Right lobe of liver (tissue), 6 donors: ENCODE measurements around the gene RERE. TPM values are rescaled to one million over a fixed set of nuclear protein-coding genes. Genes with fewer than 3 reads are reported as not detected.

Experiments used
- ATAC-seq, 4 donors: fragments of 200-7000 bp; cut with Tn5 transposase; one replicate each; pipeline ENCODE4 v1.9.1; 2020; ENCODE audit warnings: mild to moderate bottlenecking in 4 of 4, moderate library complexity in 4 of 4
- DNase-seq, 3 donors: peaks; one replicate each; pipeline ENCODE4 v3.0.0-alpha.2; 2020
- H3K27ac ChIP-seq, 3 donors: fragments of 200-600 bp; one replicate each; pipeline ENCODE4 v1.8.0; 2022
- H3K27me3 ChIP-seq, 2 donors: fragments of 200-600 bp; one replicate each; pipeline ENCODE4 v1.8.0; 2022
- H3K36me3 ChIP-seq, 4 donors: fragments of 200-600 bp; sonication (generic) in 1 of 4; one replicate each; pipeline versions ENCODE4 v1.5.1 to v1.8.0; 2017 to 2022; ENCODE audit warnings: control low read depth in 1 of 4
- H3K4me1 ChIP-seq, 4 donors: fragments of 200-600 bp; sonication (generic) in 1 of 4; one replicate each; pipeline versions ENCODE4 v1.5.1 to v1.8.0; 2017 to 2022; ENCODE audit warnings: control low read depth in 1 of 4
- H3K4me3 ChIP-seq, 3 donors: fragments of 200-600 bp; one replicate each; pipeline ENCODE4 v1.8.0; 2022
- H3K9me3 ChIP-seq, 4 donors: fragments of 200-600 bp; sonication (generic) in 1 of 4; one replicate each; pipeline versions ENCODE4 v1.5.1 to v1.8.0; 2017 to 2022; ENCODE audit warnings: control low read depth in 1 of 4
- POLR2A ChIP-seq: fragments of 450-650 bp; IDR thresholded peaks from one replicate; pipeline ENCODE4 v1.6.1; 2017; ENCODE audit warnings: antibody characterized with exemption, mild to moderate bottlenecking
- WGBS: methylation state at CpG from one replicate; pipeline ENCODE4 v1.1.6; 2018; ENCODE audit warnings: low coverage, low lambda C conversion rate; ENCODE audit not compliant: insufficient coverage; ENCODE audit errors: missing lambda C conversion rate; 5-methylcytosine and 5-hydroxymethylcytosine counted together
- intact Hi-C, 2 donors: fragments of 100-400 bp; cut with DNase I; formaldehyde crosslinking; loops; one replicate each; pipeline versions ENCODE4 v1.11.2 to v1.14.1; 2022
- total RNA-seq, 6 experiments: library from RNA; depleted of rRNA in 2 of 6; stranded (reverse); fragments of >200 nt in 2 of 6; fragmentation: NEBNext Ultra II Directional in 3 of 6; extraction: Animal tissue kit (Norgen Biotek cat#: 25700) in 3 of 6; gene quantifications; one replicate each; pipeline versions ENCODE4 v1.1.0 to v1.2.4, GENCODE V29; 2016 to 2023
- TF ChIP-seq, protein P1 (sequence below), 4 donors: fragments of 200-600 bp in 3 of 4; fragments of 450-650 bp in 1 of 4; IDR thresholded peaks; one replicate each; pipeline versions ENCODE4 v1.5.1 to v1.8.0; 2016 to 2022; ENCODE audit warnings: antibody characterized with exemption in 4 of 4, mild to moderate bottlenecking in 2 of 4
- donor health status: DM: no; HTN: yes; CAD: no.
- donor health status: DM: no; HTN: no; CAD: no.
- donor health status: DM: no; HTN: no; CAD: no.
- donor health status: DM: no; HTN: yes; CAD: no.
- donor health status: DM: no; HTN: yes; CAD: no.

The RERE gene
- total RNA-seq, 6 experiments from 2014 or later, result 17.5 to 38.4 (median 25.0) TPM

DNA sequence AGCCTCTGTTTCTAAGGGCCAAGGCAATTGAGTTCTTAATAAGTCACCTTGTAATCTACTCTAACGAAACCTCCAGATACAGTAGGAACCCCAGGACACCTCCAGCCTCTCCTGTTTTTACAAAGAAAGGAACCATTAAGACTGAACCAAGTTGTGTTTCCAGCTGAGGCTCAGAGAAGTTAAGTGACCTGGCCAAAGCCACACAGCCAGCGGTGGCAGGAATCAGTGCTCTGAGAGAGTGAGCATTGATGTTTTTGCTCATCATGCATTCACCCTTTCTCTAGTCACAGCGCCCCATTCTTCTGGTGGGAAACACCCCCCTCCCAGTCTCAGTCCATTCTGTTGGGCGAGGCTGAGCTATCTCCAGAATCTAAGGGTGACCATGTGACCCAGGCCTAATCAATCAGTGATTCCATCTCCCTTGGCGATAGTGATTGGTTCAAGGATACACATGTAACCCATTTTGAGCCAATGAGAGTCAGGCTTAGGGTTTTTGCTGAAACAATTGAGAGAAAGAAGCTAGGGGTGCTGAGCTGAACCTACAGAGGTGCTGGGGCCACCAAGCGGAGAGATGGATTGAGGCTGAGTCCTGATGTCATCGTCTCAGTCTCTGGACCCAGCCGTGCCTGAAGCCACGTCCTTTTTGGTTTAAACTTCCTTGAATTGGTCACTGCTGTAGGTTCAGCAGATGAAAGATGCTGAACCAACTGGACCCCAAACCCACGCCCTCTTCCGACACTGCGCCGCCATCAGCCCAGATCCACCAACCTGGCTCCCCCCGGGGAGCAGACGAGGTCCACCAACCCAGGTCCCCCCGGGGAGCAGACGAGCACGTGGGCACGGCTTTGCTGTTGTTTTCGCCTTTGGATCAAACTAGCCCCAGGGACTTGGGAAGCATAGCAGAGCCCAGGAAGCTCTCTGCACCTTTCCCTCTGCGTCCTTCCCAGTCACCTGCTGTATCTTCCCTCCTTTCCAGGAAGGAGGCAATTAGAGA is 28.0 kb upstream of the RERE start:
- no peaks in the 10 kb centered on the region for H3K27me3 ChIP-seq
- H3K27ac ChIP-seq, result no peak overlapping the region
- 84% methylated on average over 9 of the region's 21 CpGs for WGBS
- H3K36me3 ChIP-seq, result no peaks in the 10 kb centered on the region
- DNase-seq (no peak), ATAC-seq (no peak)
- intact Hi-C loops, result no loop called here
- no peak overlapping the region for H3K4me3 ChIP-seq
- peaks cover 0 to 12% (median 0%) of the 10 kb centered on the region in 4 donors for H3K4me1 ChIP-seq
- no peak for TF ChIP-seq POLR2A
- TF ChIP-seq, protein P1, sequence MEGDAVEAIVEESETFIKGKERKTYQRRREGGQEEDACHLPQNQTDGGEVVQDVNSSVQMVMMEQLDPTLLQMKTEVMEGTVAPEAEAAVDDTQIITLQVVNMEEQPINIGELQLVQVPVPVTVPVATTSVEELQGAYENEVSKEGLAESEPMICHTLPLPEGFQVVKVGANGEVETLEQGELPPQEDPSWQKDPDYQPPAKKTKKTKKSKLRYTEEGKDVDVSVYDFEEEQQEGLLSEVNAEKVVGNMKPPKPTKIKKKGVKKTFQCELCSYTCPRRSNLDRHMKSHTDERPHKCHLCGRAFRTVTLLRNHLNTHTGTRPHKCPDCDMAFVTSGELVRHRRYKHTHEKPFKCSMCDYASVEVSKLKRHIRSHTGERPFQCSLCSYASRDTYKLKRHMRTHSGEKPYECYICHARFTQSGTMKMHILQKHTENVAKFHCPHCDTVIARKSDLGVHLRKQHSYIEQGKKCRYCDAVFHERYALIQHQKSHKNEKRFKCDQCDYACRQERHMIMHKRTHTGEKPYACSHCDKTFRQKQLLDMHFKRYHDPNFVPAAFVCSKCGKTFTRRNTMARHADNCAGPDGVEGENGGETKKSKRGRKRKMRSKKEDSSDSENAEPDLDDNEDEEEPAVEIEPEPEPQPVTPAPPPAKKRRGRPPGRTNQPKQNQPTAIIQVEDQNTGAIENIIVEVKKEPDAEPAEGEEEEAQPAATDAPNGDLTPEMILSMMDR (IDR thresholded peaks at IDR 0.05), result no peak
- H3K9me3 ChIP-seq, result no peaks in the 10 kb centered on the region

DNA sequence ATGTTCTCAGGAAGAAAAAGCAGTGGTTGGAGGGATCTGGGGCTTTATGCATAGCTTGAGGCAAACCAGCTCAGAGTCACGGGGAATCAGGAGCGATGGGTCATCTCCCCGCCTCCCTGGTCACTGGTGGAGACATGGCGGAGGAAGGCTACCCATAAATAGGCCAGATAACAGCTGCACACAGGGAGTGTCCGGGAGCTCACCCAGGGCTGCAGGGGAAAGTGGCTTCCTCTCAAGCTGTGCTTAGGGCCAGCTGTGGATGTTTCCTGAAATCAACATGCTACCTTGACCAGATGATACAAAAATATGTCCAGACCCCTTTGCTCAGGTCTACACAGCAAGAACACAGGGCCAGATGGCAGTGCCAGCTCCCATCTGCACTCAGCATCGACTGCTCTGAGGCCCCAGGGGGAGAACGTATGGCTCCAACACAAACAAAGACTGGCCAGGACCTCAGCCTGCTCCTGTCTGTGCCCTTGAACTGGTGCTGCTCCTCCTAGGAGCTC is 27.1 kb upstream of the RERE start:
- Histone ChIP-seq H3K27ac (no peak overlapping the region), H3K9me3 (no peaks in the 10 kb centered on the region), H3K36me3 (no peaks in the 10 kb centered on the region), H3K4me1 (peaks cover 0 to 12% (median 0%) of the 10 kb centered on the region in 4 donors), H3K4me3 (no peak overlapping the region), H3K27me3 (no peaks in the 10 kb centered on the region)
- intact Hi-C loops, result no loop called here
- ATAC-seq (no peak), DNase-seq (no peak)
- TF ChIP-seq POLR2A, result no peak
- TF ChIP-seq, protein P1 (IDR thresholded peaks at IDR 0.05), result no peak
- WGBS, result no CpG with 5 or more reads among the region's 7 CpGs

DNA sequence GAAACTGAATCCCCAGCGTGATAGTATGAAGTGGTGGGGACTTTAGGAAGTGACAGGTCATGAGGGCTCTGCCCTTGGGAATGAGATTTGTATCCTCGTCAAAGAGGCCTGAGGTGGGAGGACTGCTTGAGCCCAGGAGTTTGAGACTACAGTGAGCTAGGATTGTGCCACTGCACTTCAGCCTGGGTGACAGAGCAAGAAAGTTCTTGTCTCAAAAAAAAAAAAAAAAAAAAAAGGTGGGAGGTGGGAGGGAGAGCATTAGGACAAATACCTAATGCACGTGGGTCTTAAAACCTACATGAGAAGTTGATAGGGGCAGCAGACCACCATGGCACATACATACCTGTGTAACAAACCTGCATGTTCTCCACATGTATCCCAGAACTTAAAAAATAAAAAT is 24.0 kb upstream of the RERE start:
- no peak for TF ChIP-seq POLR2A
- TF ChIP-seq, protein P1 (IDR thresholded peaks at IDR 0.05), result no peak
- H3K36me3 ChIP-seq, result no peaks in the 10 kb centered on the region
- no peaks in the 10 kb centered on the region for H3K9me3 ChIP-seq
- intact Hi-C loops, result no loop called here
- no peak overlapping the region for H3K4me3 ChIP-seq
- no peaks in the 10 kb centered on the region for H3K4me1 ChIP-seq
- ATAC-seq (no peak), DNase-seq (no peak)
- 59% methylated on average over 3 of the region's 3 CpGs for WGBS
- no peaks in the 10 kb centered on the region for H3K27me3 ChIP-seq
- no peak overlapping the region for H3K27ac ChIP-seq

DNA sequence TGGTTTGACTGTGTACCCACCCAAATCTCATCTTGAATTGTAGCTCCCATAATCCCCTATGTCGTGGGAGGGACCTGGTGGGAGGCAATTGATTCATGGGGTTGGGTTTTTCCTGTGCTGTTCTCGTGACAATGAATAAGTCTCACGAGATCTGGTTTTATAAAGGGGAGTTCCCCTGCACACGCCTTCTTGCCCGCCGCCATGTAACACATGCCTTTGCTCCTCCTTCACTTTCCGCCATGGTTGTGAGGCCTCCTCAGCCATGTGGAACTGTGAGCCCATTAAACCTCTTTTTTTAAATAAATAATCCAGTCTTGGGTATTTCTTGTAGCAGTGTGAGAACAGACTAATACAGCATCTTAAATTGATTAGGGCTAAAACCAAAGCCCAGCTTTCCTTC is 22.6 kb upstream of the RERE start:
- H3K27ac ChIP-seq, result no peak overlapping the region
- DNase-seq, result no peak
- H3K36me3 ChIP-seq, result no peaks in the 10 kb centered on the region
- WGBS, result 77% methylated on average over 7 of the region's 7 CpGs
- H3K9me3 ChIP-seq, result no peaks in the 10 kb centered on the region
- H3K4me3 ChIP-seq, result no peak overlapping the region
- TF ChIP-seq, protein P1 (IDR thresholded peaks at IDR 0.05), result no peak
- no peak for TF ChIP-seq POLR2A
- intact Hi-C loops, result no loop called here
- no peak for ATAC-seq
- no peaks in the 10 kb centered on the region for H3K4me1 ChIP-seq
- H3K27me3 ChIP-seq, result no peaks in the 10 kb centered on the region
